ENCODE data around the gene IFNW1.

Gene IFNW1

DNA sequence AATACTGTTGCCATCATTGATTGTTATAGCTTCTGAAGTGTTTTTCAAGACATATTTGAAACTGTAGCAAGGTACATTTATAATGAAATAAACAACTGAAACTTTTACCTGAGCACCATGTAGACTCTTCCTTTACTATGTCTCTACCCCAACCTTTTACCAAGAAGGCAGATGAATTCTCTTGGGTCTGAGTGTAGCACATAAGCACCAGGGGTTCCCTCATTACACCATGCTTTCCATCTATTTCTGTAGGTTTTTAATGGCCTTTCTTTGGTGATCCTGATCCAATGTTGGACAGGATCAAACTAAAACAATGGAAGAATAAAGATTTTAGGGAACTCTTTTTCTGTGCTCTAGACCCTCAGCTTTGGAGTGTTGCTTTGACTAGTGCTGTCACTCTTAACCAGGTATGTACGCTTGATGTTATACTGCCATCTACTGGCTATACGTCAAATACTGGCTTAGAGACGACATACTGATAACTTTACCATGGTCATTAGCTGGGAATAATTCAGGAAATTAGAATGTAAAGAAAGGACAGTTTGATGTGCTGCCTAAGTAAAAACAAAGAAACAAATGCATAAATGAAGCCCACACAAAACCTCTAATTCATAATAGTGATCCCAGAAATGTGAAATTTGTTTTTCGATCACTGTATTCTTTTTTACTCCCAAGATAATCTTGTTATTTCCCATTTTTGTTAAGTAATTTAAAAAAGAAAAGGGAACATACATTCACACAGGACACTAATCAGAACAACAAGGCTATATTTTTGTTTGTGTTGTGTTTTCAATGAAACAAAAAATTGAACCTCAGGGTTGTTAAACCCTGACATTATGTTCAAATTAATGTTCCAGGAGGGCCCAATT, 30.7 kb downstream of the IFNW1 start:
- no peak for DNase-seq (ENCODE audit: low read depth)

DNA sequence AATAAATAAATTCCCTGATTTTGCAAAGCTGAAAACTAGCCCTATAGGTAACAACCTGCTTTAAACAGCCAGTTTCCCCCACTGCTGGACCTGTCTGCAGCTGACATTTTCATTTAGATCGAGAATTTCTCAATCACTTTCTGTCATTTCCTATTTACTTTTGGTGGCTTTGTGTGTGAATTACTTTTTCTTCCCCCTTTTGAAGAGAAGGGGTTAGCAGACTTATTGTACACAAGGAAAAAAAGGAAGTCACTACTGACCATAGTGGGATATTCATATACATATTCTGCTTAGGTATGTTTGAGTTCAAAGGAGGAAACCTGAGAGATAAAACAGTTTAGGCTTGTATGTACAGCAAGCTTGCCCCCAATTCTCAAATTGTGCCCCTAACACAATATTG, 36.8 kb downstream of the IFNW1 start:
- no peak for DNase-seq (ENCODE audit: low read depth)

DNA sequence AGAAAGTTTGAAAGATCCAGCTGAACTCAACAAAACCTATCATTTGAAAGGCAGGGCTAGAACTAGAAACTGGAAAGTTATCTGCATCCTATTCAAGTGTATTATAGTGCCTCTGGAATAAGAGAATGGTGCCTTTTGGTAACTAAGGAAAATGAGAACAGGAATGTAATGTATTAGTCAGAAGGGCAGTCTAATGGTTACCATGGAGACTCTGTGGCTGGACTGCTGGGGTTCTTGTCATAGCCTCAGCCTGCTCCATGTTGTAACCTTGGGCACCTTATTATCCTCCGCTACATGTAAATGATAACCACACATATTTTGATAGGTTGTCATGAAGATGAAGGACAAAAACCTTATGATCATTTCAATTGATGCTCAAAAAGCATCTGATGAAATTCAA, 39.3 kb downstream of the IFNW1 start:
- no peak for DNase-seq (ENCODE audit: low read depth)

DNA sequence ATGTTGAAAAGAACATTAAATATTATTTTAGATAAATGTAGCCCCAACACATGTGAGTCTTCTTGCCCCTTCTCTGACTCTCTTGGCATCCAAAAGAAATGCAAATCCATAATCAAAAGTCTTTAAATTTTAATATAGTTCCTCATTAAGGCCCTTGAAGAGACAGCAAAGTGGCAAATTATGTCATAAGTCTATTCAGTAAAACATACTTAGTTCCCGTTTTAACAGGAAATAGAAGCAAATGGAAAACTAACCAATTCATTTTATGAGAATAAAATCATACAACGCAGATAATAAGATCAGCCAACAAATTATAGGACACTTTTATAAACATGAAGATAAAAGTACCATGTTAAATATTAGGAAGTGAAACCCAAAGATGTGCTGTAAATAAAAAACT, 43.8 kb downstream of the IFNW1 start:
- no peak for DNase-seq (ENCODE audit: low read depth)

DNA sequence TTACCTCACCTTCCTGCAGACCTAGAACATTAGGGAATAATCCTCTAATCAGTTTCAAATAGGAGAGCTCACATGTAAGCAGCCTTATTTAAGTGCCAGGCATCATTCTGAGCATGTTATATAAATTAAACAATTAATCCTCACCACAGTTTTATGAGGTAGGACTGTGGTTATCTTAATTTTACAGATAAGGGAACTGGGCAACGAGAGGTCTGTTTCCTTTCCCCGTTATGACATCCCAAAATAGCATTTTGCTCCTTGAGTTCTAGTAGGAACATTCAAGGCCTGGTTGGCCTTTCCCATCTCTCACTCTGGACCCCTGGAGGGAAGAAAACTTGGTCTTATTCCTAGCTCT, 44.8 kb downstream of the IFNW1 start:
- DNase-seq (ENCODE audit: low read depth) = no peak

DNA sequence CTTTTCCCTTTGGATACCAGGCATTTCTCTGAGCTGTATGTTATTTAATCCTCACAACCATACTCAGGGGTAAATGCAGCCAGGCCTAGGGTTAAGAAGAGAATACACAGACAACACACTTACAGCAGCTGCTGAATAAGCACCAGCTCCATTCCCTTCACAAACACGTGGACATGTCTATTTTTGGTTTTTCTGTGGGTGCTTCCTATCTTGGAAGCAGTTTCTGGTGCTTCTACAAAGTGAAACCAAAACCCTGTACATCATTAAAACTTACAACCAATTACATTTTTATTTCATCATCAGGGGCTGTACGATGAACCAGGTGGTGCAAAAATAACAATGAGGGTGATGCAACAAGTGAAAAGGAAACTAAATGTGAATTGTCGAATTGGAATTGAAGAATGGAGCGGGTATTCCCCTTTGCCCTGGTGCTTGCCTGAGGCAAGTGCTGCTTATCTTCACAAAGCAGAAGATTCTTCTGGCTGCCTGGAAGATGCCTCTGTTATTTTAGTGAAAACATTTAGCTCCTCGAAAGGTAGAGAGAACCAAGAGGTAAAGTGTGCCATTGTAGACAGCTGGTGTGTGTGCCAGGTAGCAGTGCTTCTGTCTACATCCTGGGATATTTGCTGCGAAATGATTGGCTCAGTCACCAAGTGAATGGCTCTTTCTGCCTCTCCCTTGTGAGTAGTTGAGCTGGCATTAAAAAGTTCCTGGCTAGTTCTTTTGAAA, 45.3 kb downstream of the IFNW1 start:
- peak; percentile 5 for DNase-seq (ENCODE audit: low read depth)

DNA sequence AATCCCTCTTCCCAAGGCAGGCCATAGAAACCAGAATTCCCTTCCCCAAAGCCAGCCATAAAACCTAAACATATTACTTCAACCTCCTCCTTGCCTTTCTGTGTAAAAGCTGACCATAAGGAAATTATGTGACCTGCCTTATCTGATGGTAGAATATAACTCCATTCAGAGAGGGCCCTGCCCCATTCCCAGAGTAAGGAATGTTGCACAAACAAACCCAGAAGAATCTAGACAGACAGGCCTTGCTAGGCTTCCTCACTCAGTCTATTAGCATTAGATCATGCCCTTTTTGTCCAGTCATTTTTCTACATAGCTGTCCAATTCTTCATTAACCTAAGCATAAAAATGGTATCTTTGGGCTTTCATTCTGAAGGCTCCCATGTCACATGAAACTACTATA, 46.1 kb downstream of the IFNW1 start:
- no peak for DNase-seq (ENCODE audit: low read depth)

All from T-helper 22 cell (primary cell).